Measurements from ENCODE around the gene INTS1.
"Not testable (repeated sequence)": the region's sequence is repeated elsewhere in the genome, so short reads cannot be mapped to it uniquely, and the experiment has no call there.

The INTS1 gene

DNA sequence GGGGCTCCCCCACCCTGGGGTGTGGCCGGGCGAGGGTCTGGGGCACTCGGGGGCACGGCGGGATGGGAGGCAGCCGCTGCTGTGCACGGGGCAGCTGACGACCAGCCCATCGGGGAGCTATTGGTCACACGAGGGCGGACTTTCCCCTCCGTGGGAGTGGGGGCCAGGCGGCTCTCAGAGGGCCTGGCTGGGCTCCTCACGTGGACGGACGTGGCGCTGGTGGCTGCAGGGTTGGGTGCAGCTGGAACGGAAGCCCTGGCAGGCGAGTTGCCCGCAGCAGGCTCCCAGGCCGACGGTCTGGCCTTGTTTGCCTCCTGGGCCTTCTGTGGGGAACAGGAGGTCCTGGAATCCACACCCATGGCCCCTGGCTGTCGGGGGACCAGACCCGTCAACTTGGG is 59.3 kb downstream of the INTS1 start:
- no peak for DNase-seq

GRCh38 chr7:1444214-1444924 is 59.8 kb downstream of the INTS1 start:
- DNase-seq: no peak

DNA sequence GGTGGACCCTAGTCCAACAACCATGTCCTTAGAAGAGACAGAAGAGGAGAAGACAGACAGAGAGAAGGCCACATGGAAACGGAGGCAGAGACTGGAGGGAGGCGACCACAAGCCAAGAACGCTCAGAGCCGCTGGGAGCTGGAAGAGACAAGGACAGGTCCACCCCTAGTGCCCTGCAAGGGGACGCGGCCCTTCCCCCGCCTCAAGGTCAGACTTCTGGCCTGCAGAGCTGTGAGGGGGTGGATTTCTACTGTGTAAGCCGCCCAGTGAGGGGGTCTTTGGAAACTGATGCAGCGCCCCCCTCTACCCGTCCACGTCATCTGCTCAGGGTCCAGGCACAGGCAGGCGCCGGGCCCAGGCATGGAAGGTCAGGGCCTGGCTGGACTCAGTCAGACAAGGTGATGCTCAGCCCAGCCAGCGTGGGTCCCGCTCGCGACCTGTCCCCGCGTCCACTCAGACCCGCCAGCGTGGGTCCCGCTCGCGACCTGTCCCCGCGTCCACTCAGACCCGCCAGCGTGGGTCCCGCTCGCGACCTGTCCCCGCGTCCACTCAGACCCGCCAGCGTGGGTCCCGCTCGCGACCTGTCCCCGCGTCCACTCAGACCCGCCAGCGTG is 60.5 kb downstream of the INTS1 start:
- not testable (repeated sequence) for DNase-seq

- no peak for DNase-seq
These were observed 61.6 kb downstream of the INTS1 start for GRCh38 chr7:1442355-1443124.

- no peak for DNase-seq
These were observed 62.4 kb downstream of the INTS1 start for GRCh38 chr7:1441615-1442354.

GRCh38 chr7:1440620-1441019 is 63.6 kb downstream of the INTS1 start:
- no peak for DNase-seq

GRCh38 chr7:1439373-1440363 is 64.5 kb downstream of the INTS1 start:
- DNase-seq: peak in 1 of 3 donors; percentile 34

DNA sequence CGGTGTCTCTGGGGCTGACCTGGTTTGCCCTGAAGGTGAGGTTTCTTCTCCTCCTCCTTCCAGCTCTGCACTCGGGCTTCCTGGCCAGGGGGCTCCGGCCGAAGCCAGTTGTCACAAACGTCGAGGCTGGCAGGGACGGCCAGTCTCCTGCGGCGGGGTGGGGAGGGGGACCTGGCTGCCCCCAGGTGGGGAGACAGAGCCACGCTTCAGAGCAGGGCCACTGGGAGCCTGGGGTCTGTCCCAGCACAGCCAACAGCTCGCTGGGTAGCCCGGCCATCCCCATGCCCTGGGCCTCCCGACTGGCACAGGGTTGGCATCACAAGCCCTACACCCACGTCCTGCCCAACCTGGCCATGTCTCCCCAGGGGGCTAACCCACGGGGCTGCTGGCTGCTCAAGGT is 65.4 kb downstream of the INTS1 start:
- DNase-seq: no peak

DNA sequence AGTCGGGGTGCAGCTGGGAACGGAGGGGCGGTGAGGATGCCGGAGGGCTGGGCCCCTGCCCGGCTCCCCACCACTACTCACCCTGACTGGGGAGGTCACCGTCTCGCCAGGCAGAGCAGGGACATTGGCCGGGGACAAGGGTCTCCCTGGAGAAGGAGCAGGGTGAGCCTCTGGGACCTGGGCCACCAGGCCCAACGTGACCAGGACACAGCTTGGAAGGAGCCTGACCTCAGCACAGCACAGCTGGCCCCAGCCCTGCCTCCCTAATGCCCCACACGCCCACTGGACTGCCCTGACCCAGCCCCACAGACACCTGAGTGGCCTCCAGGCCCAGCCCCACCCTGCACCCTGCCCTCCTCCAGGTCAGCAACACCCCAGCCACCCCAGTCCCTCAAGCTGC is 66.0 kb downstream of the INTS1 start:
- DNase-seq: no peak

- DNase-seq: no peak
These were observed 66.9 kb downstream of the INTS1 start for GRCh38 chr7:1437155-1437880.

DNA sequence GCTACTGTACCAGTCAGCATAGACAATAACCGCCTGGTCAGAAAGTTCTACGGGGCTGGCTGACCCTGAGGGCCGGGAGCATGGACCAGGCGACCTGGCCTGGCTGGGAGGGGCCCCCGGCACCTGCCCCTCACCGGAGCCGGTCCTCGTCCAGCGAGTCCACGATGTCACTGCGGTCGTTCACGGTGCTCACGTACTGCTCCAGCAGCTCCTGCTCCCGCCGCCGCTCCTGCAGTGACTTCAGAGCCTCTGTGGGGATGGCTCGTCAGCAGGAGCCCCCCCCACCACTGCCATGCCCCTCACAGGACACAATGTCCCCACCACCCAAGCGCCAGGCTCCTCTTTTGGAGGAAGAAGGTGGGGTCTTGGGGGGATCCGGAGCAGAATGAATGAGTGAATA is 67.6 kb downstream of the INTS1 start:
- no peak for DNase-seq

GRCh38 chr7:1434891-1435670 is 69.1 kb downstream of the INTS1 start:
- DNase-seq: no peak

- no peak for DNase-seq
These were observed 69.9 kb downstream of the INTS1 start for GRCh38 chr7:1434165-1434718.

- no peak for DNase-seq
These were observed 70.9 kb downstream of the INTS1 start for GRCh38 chr7:1433128-1433920.

DNA sequence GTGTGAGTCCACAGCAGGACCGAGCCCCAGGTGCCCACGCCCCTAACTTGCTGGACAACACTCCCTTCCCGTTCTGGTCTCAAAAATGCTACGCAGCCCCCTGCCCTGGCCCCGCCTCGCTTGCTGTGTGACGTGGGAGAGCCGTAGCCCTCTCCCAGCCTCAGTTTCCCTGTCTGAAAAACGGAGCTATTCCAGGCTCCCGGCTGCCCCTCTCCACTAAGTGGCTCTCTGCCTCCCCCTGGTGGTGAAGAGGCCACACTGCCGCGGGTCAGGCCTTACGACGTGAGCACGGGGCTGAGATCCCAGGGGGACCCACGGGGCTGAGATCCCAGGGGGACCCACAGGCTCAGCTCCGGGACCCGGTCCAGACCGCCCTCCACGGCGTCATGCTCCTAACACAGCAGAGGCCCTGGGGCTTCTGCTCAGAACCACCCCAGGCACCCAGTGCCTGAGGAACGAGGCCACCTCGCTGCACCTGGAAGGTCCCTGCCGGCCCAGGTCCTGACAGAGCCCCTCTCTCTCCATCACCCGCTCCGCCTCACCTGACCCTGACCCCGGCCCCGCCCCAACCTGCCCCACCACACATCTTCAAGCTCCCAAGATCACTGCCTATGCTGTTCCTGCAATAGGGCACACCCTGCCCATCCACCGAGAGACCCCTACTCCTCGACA is 71.6 kb downstream of the INTS1 start:
- DNase-seq: peak; percentile 76 to 85 (median 81)

DNA sequence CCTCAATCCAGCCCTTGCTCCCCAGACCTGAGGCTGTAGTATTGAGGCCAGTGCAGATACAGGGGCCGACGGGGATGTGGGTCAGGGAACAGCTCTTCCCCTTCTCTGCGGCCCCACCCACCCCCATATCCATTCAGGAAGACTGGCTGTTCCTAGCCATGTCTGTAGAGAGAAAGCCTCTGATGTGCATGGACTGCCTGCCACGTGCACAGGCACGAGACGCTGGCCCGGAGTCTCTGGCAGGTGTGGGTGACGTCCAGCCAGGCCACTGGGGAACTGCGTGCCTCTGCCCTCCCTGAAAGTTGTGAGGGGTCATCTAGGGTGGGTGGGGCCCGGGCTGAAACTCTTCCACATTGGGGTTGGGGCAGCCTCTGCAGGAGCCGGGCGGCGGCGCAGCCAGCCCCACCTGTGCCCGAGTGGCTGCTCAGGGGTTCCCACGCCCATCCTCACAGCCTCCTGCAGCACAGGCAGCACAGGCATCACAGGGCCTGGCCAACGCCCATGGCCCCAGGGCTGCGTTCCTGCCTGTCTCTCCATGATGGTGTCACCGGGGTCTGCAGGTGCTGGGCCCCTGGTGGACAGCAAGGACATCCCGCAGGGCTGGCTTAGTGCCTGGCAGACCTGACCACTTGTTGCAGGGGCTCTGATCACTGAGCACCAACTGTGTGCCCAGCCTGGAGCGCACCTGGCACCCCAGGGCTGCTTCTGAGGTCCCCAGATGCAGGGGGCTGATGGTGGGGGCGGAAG is 72.4 kb downstream of the INTS1 start:
- DNase-seq: no peak

DNA sequence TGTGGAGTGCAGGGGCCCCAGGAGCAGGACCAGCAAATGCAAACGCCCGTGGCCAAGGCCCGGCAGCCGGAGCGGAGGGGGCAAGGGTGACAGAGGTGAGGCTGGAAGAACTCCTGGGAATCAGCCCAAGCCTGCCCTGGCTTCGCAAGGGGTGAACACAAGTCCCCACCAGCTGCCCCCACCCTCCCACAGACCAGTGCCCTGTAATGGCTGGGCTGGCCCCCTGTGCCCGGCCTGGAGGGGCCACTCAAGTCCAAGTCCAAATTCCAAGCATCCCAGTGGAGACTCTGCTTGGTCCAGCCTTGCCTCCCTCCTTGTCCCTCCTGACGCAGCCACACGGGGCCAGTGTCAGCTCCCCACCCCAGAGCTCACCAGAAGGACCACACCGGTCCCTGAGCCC is 73.0 kb downstream of the INTS1 start:
- no peak for DNase-seq

Data from suppressor macrophage treated with lipopolysaccharide for 1 hour (primary cell).